ENCODE results near the gene RASSF8. TPM values are rescaled to one million over a fixed set of nuclear protein-coding genes. Genes with fewer than 3 reads are reported as not detected.

RASSF8 gene
- polyA plus RNA-seq, 3 donors: 0.08 to 0.39 TPM; not detected in 1

- Histone ChIP-seq H3K9me3 (replicated peaks in 1 of 2; ENCODE audit: control insufficient read depth in 1 of 2, insufficient read depth in 1 of 2, low read length in 2 of 2) (no peaks in the 10 kb centered on the region), H3K27ac (ENCODE audit: low read depth in 1 of 2, low read length in 2 of 2) (no peak overlapping the region), H3K79me2 (ENCODE audit: insufficient read depth, low read length) (no peaks in the 10 kb centered on the region), H3K36me3 (replicated peaks in 1 of 2; ENCODE audit: control insufficient read depth in 1 of 2, insufficient read depth in 2 of 2, low read length in 2 of 2) (no peaks in the 10 kb centered on the region), H3K4me3 (replicated peaks in 1 of 3; ENCODE audit: low read depth in 2 of 3, low read length in 3 of 3) (no peak overlapping the region), H3K9ac (ENCODE audit: insufficient read depth, low read length, poor library complexity, severe bottlenecking) (no peak overlapping the region), H3K4me2 (replicated peaks; ENCODE audit: extremely low read depth, low read length, poor library complexity, severe bottlenecking) (no peak overlapping the region), H2AFZ (ENCODE audit: insufficient read depth, low read depth, low read length, poor library complexity, severe bottlenecking) (no peak overlapping the region), H4K20me1 (ENCODE audit: insufficient read depth, low read length) (no peaks in the 10 kb centered on the region), H3K27me3 (ENCODE audit: control insufficient read depth in 2 of 2, insufficient read depth in 2 of 2, low read length in 2 of 2) (no peaks in the 10 kb centered on the region), H3K4me1 (ENCODE audit: control insufficient read depth in 1 of 2, insufficient read depth in 2 of 2, low read length in 2 of 2) (no peaks in the 10 kb centered on the region)
- whole genome bisulfite sequencing (ENCODE audit: insufficient coverage): 100% methylated on average over 2 of the region's 3 CpGs
- no peak for DNase-seq
- intact Hi-C loops (cut with micrococcal nuclease): no loop called here
- Mint-ChIP-seq H3K9me3 (peaks cover 0 to 5% (median 0%) of the 10 kb centered on the region in 7 donors), H3K27ac (no peak overlapping the region), H3K4me1 (no peaks in the 10 kb centered on the region), H3K36me3 (no peaks in the 10 kb centered on the region), H3K27me3 (ENCODE audit: low read depth in 3 of 3) (peaks cover 0 to 2% (median 2%) of the 10 kb centered on the region in 3 donors), H3K4me3 (no peak overlapping the region)
- no peak for TF ChIP-seq CTCF (IDR thresholded peaks at IDR 0.05)
These were observed 103.5 kb downstream of the RASSF8 start for GRCh38 chr12:26062006-26062405.

GRCh38 chr12:26062566-26062965, 104.1 kb downstream of the RASSF8 start:
- H3K9ac ChIP-seq (ENCODE audit: insufficient read depth, low read length, poor library complexity, severe bottlenecking): no peak overlapping the region
- no peaks in the 10 kb centered on the region for H3K9me3 ChIP-seq (replicated peaks in 1 of 2; ENCODE audit: control insufficient read depth in 1 of 2, insufficient read depth in 1 of 2, low read length in 2 of 2)
- H3K4me3 ChIP-seq (replicated peaks in 1 of 3; ENCODE audit: low read depth in 2 of 3, low read length in 3 of 3): no peak overlapping the region
- H3K4me2 ChIP-seq (replicated peaks; ENCODE audit: extremely low read depth, low read length, poor library complexity, severe bottlenecking): no peak overlapping the region
- no peak overlapping the region for H3K4me3 Mint-ChIP-seq
- intact Hi-C loops (cut with micrococcal nuclease): no loop called here
- H3K36me3 Mint-ChIP-seq: no peaks in the 10 kb centered on the region
- no peak overlapping the region for H3K27ac Mint-ChIP-seq
- no peaks in the 10 kb centered on the region for H4K20me1 ChIP-seq (ENCODE audit: insufficient read depth, low read length)
- H2AFZ ChIP-seq (ENCODE audit: insufficient read depth, low read depth, low read length, poor library complexity, severe bottlenecking): no peak overlapping the region
- no peaks in the 10 kb centered on the region for H3K79me2 ChIP-seq (ENCODE audit: insufficient read depth, low read length)
- WGBS (ENCODE audit: insufficient coverage): no CpG with 5 or more reads among the region's 4 CpGs
- H3K27me3 ChIP-seq (ENCODE audit: control insufficient read depth in 2 of 2, insufficient read depth in 2 of 2, low read length in 2 of 2): no peaks in the 10 kb centered on the region
- no peaks in the 10 kb centered on the region for H3K4me1 Mint-ChIP-seq
- no peaks in the 10 kb centered on the region for H3K4me1 ChIP-seq (ENCODE audit: control insufficient read depth in 1 of 2, insufficient read depth in 2 of 2, low read length in 2 of 2)
- H3K27ac ChIP-seq (ENCODE audit: low read depth in 1 of 2, low read length in 2 of 2): no peak overlapping the region
- no peak for DNase-seq
- H3K36me3 ChIP-seq (replicated peaks in 1 of 2; ENCODE audit: control insufficient read depth in 1 of 2, insufficient read depth in 2 of 2, low read length in 2 of 2): no peaks in the 10 kb centered on the region
- H3K9me3 Mint-ChIP-seq: peaks cover 0 to 2% (median 0%) of the 10 kb centered on the region in 7 donors
- TF ChIP-seq CTCF (IDR thresholded peaks at IDR 0.05): no peak
- H3K27me3 Mint-ChIP-seq (ENCODE audit: low read depth in 3 of 3): peaks cover 0 to 2% (median 2%) of the 10 kb centered on the region in 3 donors
